T-helper 2 cell (primary cell): Measurements from ENCODE around the gene OPCML.
A peak's percentile ranks its signal among the peaks of the same experiment; 100 is the strongest.

ENCODE experiments used
- DNase-seq, 5 experiments: peaks; one replicate each; pipeline versions ENCODE4 v3.0.0 to v3.0.0-alpha.2; 2012 to 2022

The OPCML gene

DNA sequence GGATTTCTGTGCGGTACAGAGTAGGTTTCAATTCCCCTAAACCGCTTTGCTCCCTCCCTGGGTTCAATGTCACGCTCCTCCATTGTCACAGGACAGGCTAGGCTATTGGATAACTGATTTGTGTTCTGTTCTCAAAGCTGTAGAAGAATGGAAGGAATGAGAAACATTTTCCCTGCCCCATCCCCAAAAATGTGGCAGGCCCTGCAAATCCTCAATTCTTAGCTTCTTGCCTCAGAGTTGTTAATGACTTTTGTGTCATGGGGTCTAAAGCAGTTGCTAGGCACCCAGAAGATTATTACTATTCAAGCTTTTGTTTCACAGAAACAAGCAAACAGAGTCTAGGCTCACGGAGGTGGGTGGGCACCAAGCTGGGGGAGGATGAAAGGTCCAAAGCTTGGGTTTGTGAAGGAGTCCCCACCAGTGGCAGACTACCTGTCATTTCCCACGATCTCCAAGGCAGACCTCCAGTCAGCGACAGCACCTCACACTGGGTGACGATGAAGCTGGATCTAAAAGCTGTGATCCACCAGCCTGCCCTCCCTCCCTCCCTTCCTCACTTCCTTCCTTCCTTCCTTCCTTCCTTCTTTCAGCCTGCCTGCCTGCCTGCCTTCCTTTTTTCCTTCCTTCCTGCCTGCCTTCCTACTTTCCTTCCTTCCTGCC is 1080.2 kb downstream of the OPCML start:
- no peak for DNase-seq

DNA sequence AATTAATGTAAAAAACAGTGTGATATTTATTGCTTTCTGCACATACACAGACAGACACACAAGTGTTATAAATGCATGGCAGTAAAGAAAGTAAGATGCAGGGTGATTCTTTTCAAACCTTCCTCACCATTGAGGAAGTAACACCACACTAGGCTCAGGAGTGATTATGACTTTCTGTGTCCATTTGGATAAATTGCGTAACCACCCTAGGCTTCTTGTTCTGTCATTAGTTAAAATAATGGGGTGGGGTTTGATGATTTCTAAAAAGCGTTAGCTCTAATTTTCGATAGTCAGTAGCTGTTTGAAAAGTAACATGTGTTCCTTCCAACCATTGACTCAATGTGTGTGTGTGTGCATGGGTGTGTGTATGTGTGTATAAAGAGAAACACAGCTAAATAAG is 1081.7 kb downstream of the OPCML start:
- no peak for DNase-seq

DNA sequence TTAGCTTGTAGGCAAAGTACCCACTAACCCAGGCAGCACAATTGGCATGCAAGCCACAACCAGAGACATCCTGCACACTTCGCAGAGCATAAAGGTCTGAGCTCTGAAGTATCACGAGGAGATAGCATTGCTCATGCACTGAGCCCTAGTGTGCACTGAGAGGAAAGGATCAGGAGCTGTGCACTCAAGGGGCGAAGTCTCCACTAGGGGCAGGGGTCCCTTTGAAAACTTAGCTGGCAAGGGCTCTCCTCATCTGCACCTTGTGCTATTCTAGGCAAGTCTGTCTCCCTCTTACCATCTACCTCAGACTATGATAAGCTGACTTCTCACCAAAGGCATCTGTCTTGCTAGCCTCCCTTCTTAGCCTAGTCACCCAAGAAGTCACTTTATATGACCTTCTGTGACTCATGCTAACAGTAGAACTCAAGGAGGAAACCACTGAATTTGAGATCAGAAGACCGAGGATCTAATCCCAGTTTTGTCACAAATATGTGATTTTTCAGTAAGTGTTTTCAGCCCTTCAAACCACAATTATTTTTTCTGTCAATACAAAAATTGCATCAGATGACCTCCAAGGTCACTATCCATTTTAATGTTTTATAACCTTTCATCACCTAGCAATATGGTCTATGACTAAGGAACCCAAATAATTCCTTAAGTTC is 1083.8 kb downstream of the OPCML start:
- no peak for DNase-seq

GRCh38 chr11:132447761-132448160 is 1084.5 kb downstream of the OPCML start:
- DNase-seq: no peak

GRCh38 chr11:132445859-132446291 is 1086.4 kb downstream of the OPCML start:
- no peak for DNase-seq

- DNase-seq: no peak
Measured at GRCh38 chr11:132444911-132445310, 1087.4 kb downstream of the OPCML start.

GRCh38 chr11:132439711-132440255 is 1092.5 kb downstream of the OPCML start:
- no peak for DNase-seq

DNA sequence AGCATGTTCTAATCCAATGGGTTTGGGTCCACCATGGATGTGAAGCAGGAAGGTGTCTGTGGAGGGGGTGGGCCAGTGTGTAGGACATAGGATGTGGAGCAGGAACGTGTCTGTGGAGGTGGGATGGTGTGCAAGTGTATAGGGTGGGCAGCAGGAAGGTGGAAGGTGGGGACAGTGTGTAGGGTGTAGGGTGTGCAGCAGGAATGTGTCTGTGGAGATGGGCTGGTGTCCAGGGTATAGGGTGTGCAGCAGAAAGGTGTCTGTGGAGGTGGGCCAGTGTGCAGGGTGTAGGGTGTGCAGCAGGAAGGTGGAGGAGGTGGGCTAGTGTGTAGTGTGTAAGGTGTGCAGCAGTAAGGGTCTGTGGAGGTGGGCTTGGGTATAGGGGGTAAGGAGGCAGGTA is 1093.9 kb downstream of the OPCML start:
- no peak for DNase-seq

DNA sequence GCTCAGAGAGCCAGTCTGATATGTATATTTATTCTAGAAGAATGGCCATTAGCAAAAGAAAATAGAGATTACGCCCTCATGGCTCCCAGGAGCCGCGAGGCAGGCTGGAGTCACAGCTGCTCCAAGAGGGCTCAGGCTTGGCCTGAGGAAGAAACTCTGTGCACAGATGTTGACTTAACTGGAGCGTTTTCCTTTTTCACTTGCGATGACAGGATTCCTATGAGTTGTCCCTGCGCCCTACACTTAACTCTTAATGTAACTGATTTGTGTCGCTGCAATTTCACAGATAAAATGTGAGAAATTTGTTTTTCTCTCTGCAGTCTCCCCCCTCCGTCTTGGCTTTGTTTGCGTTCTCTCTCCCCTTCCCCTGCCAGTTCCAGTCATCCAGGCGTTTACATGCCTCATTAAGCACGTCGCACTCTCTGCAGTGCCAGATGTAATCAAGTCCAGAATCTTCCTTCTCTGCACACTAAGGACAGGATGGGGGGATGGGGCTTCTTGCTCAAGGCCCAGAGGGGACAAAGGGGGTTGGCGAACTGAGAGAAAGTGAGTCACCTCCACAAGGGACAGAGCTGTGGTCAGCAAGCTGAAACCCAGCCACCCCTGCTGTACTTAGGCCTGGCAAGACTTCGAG is 1101.8 kb downstream of the OPCML start:
- no peak for DNase-seq

DNA sequence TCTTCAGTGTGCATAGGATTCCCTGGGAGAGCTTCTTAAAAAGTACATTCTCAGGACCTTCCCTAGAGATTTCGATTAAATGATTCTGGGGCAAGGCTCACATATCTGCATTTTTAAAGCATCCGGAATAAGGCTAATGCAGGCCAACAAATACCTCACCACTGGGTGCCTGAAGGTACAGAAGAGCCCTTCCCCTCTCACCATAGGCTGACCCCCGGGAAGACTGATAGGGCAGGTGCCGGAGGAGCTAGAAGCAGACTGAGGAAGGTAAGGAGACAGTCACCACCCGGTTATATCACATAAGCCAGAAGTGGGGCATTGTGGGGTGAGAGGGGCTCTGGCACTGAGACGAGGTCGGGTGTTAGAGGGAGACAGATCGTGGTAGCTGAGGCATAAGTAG is 1102.6 kb downstream of the OPCML start:
- no peak for DNase-seq

DNA sequence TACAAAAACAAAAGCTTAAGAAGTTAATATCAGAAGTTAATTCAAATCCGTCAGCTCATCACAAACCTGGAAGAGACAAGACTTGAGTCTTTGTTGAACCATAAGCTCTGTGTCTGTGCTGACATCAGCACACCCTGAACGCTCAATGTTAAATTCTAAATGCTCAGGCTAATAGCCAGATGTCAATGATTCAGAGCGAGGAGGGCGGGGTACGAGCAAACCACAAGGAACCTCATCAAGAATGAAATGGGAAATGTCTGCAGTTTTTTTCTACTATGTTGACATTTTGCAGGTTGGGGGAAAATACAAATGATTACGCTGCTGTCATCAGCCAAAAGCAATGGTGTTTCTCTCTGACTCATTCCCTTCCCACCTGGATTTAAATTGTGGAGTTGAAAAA is 1104.7 kb downstream of the OPCML start:
- DNase-seq: no peak

DNA sequence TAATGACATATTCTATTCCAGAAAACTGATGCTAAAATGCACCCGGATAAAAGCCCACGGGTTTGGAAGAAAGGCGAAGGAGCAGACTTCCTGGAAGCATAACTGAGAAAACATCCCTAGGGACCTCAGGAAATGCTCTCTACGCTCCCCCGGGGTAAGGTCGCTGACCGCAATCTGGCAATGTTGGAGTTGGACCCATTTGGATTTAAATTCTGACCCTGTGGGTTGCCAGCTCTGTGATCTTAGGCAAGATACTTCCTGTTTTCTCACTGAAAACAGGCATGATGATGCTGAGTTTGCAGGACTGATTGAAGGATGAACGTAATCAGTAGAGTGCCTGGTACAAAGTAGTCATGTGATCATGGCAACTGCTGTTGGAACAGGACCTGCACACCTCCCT is 1107.9 kb downstream of the OPCML start:
- no peak for DNase-seq

DNA sequence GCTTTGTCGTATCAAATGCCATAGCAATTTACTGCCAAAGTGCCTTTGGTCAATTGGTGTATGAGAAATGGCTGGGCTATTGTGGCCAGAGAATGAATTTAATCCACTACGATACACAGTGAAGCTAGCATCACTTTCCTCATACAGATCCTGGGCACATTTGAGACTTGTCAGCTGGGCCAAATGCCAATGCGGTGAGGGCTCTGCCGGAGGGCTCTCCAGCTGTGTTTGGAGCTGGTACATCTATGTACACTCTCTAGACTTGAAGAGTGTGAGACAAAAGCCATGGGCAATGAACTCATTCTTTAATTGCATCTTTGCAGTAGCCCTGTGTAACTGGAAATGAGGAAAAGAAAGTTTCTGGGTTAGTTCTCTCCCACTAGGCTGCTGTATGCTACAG is 1109.0 kb downstream of the OPCML start:
- no peak for DNase-seq

DNA sequence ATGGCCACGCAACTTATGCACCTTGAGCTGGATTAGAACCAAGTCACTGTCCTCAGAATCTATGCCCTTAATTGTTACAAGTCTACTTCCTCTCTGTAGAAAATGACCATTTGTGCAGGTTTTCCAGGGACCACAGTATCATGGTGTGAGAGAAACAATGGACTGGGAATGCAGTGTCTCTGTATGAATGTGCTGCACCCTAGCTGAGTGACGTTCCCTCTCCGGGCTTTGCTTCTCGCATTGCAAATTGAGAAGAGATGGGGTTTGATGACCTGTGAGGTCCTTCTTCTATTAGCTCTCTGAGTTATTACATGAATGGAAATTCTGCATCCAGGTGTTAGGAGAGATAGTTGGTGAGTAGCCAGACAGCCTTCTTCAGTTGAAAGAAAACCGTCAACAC is 1109.6 kb downstream of the OPCML start:
- DNase-seq: no peak

- no peak for DNase-seq
Measured at GRCh38 chr11:132421555-132421954, 1110.7 kb downstream of the OPCML start.

- DNase-seq: no peak
Measured at GRCh38 chr11:132414451-132414850, 1117.8 kb downstream of the OPCML start.

GRCh38 chr11:132410383-132410782 is 1121.9 kb downstream of the OPCML start:
- no peak for DNase-seq

DNA sequence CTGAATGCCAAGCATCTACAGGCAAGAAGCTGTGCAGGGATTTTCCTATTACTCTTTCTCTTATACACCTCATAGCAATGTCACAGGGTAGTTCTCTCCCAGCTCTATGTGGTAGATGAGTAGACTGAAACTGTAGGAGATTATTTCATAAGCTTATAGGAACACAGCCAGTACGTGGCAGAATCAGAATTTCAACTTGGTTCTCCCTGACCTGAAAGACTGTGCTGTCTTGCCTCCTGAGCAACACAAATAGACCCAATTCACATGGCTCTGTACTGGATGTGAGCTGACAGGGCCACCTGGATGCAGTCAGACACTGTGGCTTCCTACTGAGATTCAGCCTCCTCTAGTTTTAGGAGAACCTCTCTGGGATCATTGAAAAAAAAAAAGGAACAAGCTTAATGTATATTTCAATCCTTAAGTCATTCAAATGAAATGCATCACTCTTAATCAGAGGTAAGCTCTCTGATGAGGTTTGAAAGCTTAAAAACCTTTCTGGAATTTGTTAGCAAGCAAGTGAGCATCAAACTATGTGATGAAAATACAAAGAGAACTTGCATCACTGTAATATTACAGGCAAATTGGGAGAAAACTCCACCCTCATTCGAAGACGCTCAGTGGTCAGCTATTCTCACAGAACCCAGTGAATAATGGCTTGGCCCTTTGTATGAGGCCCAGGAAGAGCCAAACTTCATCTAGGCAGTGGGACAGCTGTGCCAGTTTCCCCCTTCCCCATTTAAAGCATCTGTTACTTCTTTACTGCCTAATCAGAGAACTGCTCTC is 1122.5 kb downstream of the OPCML start:
- no peak for DNase-seq

- DNase-seq: no peak
Measured at GRCh38 chr11:132408877-132409276, 1123.4 kb downstream of the OPCML start.

DNA sequence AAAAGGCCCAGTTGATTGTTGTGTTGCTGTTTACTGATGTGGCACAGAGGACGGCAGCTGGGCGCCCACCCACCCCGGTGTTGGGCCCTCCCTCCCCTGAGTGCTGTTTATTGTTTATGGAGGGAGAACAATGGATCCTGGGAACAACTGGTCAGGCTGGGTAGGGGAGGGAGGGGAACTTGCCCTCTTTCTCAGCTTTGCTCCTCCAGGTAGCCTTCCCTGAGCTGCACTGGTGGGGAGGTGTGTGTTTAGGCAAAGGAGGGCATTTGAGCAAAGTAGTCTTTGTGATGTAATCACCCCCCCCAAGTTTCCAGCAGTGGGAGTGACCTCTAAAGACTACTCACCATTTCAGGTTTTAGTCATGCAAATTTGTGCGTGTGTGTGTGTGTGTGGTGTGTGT is 1126.6 kb downstream of the OPCML start:
- DNase-seq: no peak

DNA sequence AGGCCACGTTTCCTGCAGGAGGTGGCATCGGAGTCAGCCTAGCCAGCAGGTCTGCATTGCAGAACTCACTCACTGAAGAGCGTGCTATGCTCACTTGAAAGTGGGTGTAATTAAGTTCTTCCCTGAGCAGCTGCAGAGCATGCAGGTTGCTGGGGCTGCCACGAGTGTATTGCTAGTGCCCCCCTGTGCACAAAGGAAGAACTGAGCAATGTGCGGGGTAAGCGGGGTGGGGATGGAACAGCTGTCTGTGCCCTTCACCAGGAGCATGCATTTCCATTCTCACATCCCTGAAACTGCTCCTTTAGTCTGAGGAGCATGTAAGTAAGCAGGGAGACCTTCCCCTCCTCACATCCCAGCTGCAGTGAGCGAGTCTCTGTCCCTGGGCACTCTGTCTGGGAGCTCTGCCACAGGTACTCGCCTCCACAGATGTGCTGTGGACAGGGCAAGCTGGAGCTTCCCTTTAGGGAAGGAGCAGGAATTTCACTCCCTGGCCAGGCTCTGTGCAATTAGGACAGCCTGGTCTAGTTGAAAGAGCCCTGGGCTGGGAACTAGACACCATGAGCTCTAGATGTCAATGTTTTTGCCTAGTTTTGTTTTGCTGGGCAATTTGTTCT is 1130.1 kb downstream of the OPCML start:
- peak in 1 of 5 experiments; percentile 90 for DNase-seq

DNA sequence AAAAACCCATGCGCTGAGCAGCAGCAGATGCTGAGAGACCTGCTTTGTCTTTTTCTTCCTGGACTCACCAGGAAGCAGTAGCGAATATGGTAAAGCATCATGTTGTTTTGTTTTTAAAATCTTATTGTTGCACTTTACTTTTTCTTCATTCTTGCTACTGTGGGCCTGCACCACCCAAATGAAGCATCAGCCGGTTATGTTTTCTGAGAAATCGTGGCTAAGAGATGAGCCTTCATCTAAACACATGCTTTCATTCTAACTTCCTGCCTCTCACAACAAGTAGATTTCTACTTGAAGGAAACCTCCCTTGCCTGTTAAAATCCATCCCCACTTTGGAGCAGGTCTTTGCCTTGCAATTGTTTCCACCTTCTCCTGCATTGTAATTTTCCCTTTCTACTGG is 1136.0 kb downstream of the OPCML start:
- peak in 1 of 5 experiments; percentile 67 for DNase-seq

DNA sequence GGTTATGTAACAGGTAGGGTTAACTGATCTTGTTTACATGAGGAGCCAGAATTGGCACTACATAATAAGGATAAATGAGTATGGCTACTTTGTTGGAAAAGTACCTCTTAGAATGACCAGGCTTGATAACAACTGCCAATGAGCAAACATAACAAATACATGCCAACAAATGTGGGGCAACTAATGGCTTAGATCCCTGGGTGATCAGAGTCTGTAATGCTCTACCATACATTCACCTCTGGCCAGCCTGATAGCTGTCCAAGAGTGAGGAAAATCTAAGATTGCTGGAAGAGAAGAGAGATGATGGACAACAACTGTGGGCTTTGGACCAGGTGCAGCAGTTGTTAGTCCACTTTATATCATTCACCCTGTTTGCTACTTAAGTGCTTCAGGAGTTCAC is 1136.9 kb downstream of the OPCML start:
- DNase-seq: no peak
